Measurements from ENCODE around the gene NAPEPLD. TPM values are rescaled to one million over a fixed set of nuclear protein-coding genes. Genes with fewer than 3 reads are reported as not detected.

The NAPEPLD gene
- total and polyA plus RNA-seq, 2 donors (not counting 3 experiments of a cell fraction or from before 2014, with no cell fraction given): 2.6 to 6.7 TPM

DNA sequence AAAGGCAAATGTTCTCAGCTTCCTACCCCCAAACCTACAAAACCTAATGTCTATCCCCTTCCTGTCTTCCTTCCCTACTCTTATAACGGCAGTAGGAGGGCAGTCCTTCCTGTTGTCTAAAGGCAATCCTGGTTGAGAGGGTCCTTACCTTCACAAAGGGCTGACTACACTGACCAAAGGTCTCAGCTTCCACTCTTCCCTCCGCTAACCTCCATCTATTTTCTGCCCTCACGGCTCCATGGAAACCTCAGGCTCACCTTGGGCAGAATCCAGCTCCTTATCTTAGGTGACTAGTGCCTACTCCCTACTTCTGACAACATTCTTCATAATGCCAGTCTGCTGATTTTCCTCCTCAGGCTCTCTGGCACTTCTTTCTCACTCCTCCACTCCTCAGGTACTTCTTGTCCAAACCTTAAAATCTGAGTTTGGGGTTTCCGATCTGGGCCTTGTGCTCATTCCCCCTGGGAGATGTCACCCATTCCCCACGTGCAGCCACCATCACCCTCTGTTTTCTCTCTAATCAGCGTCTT is 74.8 kb downstream of the NAPEPLD start:
- no peak for DNase-seq (ENCODE audit: low read depth, low spot score)
- dilution Hi-C loops (cut with MboI; ENCODE audit: extremely low pct_ligation_motif_present, low sequenced_read_pairs) (no loop called here), intact Hi-C loops (cut with micrococcal nuclease) (loop anchor here (1.0 to 5.0 kb wide), 3 partner anchors 75 to 327 kb away; partner anchors contain the start of genes DNAJC2, FAM185A and NAPEPLD)
- Histone ChIP-seq H3K4me3 (replicated peaks in 1 of 3; ENCODE audit: insufficient read depth in 1 of 3, low read depth in 1 of 3, low read length in 3 of 3) (peak overlapping the region; percentile 49 to 76 (median 65)), H3K27ac (ENCODE audit: insufficient read depth, low read depth, low read length) (peak overlapping the region; percentile 40), H2AFZ (ENCODE audit: low read depth, low read length) (peak overlapping the region; percentile 93), H3K9ac (replicated peaks; ENCODE audit: extremely low read depth, insufficient read depth, low read length) (peak overlapping the region; percentile 92), H3K9me3 (replicated peaks; ENCODE audit: control insufficient read depth, insufficient read depth, low read length) (no peaks in the 10 kb centered on the region), H3K79me2 (ENCODE audit: control insufficient read depth, insufficient read depth, low read length) (peaks cover 25% of the 10 kb centered on the region), H3K9me1 (replicated peaks; ENCODE audit: control insufficient read depth, extremely low read depth, insufficient read depth, low read length) (no peaks in the 10 kb centered on the region), H3K36me3 (ENCODE audit: control insufficient read depth in 2 of 2, extremely low read depth in 1 of 2, insufficient read depth in 2 of 2, low read length in 2 of 2) (no peaks in the 10 kb centered on the region), H4K20me1 (replicated peaks; ENCODE audit: control insufficient read depth, extremely low read depth, insufficient read depth, low read length) (no peaks in the 10 kb centered on the region), H3K4me2 (ENCODE audit: insufficient read depth, low read length) (peak overlapping the region; percentile 91), H3K4me1 (ENCODE audit: control insufficient read depth, extremely low read depth, insufficient read depth, low read length) (peaks cover 17% of the 10 kb centered on the region), H3K27me3 (ENCODE audit: control insufficient read depth in 2 of 2, insufficient read depth in 2 of 2, low read length in 2 of 2) (no peaks in the 10 kb centered on the region)
- FAIRE-seq: no peak
- ChIA-PET POLR2A (interaction anchor here (1.0 kb wide), 1 partner anchor 9 kb away, joined by 3 read pairs; no protein-coding TSS in a partner anchor), CTCF (interaction anchor here (0.8 to 2.2 kb wide), 7 partner anchors 12 to 501 kb away, joined by 3 to 27 read pairs (median 5); partner anchors contain the start of gene NAPEPLD)
- BruUV-seq (replicated peaks): TSS peak; percentile 37
- TF ChIP-seq JUN (IDR thresholded peaks at IDR 0.05; ENCODE audit: borderline replicate concordance, insufficient read depth, insufficient read length, low read depth) (no peak), EZH2 (IDR thresholded peaks at IDR 0.05; ENCODE audit: borderline replicate concordance, low read depth, low read length, severe bottlenecking) (no peak), GATA2 (IDR thresholded peaks at IDR 0.05; ENCODE audit: insufficient read depth, insufficient read length, low read depth, low read length) (no peak)
- TF ChIP-seq, protein P1, sequence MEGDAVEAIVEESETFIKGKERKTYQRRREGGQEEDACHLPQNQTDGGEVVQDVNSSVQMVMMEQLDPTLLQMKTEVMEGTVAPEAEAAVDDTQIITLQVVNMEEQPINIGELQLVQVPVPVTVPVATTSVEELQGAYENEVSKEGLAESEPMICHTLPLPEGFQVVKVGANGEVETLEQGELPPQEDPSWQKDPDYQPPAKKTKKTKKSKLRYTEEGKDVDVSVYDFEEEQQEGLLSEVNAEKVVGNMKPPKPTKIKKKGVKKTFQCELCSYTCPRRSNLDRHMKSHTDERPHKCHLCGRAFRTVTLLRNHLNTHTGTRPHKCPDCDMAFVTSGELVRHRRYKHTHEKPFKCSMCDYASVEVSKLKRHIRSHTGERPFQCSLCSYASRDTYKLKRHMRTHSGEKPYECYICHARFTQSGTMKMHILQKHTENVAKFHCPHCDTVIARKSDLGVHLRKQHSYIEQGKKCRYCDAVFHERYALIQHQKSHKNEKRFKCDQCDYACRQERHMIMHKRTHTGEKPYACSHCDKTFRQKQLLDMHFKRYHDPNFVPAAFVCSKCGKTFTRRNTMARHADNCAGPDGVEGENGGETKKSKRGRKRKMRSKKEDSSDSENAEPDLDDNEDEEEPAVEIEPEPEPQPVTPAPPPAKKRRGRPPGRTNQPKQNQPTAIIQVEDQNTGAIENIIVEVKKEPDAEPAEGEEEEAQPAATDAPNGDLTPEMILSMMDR (IDR thresholded peaks at IDR 0.05; ENCODE audit: extremely low read depth in 1 of 2, insufficient read depth in 1 of 2, low read depth in 1 of 2, low read length in 2 of 2): no peak
- TF ChIP-seq, protein P2, sequence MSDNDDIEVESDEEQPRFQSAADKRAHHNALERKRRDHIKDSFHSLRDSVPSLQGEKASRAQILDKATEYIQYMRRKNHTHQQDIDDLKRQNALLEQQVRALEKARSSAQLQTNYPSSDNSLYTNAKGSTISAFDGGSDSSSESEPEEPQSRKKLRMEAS (IDR thresholded peaks at IDR 0.05; ENCODE audit: insufficient read depth, insufficient read length): no peak

All from endothelial cell of umbilical vein (primary cell).